Measurements from ENCODE around the gene TESK2. TPM values are rescaled to one million over a fixed set of nuclear protein-coding genes. Genes with fewer than 3 reads are reported as not detected.

The TESK2 gene
- polyA plus RNA-seq, 4 donors: 5.5 to 22.1 (median 12.6) TPM

Other genes starting within 250 kb of the TESK2 start
- 10 to 100 TPM in 1 of 4 donors, 1 to 10 TPM in 3; 1.1 to 10.7 (median 4.1) TPM for gene HPDL, start 164.3 kb downstream of the TESK2 start, polyA plus RNA-seq
- 10 to 100 TPM in 3 of 4 donors, 1 to 10 TPM in 1; 9.6 to 18.4 (median 13.8) TPM for gene TOE1, start 151.0 kb downstream of the TESK2 start, polyA plus RNA-seq
- gene MUTYH, start 150.7 kb downstream of the TESK2 start, polyA plus RNA-seq: 10 to 100 TPM; 17.1 to 37.6 (median 35.8) TPM
- 1 to 10 TPM in 3 of 4 donors, under 1 TPM in 1; 0.67 to 4.8 (median 1.8) TPM for gene CCDC163, start 8.9 kb upstream of the TESK2 start, polyA plus RNA-seq
- gene MMACHC, start 9.1 kb upstream of the TESK2 start, polyA plus RNA-seq: 1 to 10 TPM; 1.3 to 8.8 (median 4.5) TPM
- 1,000 to 10,000 TPM in 1 of 4 donors, 100 to 1,000 TPM in 3; 222 to 1,200 (median 780) TPM for gene PRDX1, start 30.7 kb upstream of the TESK2 start, polyA plus RNA-seq
- gene AKR1A1, start 59.7 kb upstream of the TESK2 start, polyA plus RNA-seq: 100 to 1,000 TPM; 241 to 636 (median 313) TPM
- gene NASP, start 92.9 kb upstream of the TESK2 start, polyA plus RNA-seq: 100 to 1,000 TPM in 2 of 4 donors, 10 to 100 TPM in 2; 46.3 to 149 (median 96.9) TPM
- 1 to 10 TPM in 3 of 4 donors, under 1 TPM in 1; 0.66 to 8.3 (median 3.3) TPM for gene CCDC17, start 132.9 kb upstream of the TESK2 start, polyA plus RNA-seq
- gene GPBP1L1, start 195.4 kb upstream of the TESK2 start, polyA plus RNA-seq: 100 to 1,000 TPM in 1 of 4 donors, 10 to 100 TPM in 3; 74.2 to 112 (median 95.5) TPM
- 10 to 100 TPM; 13.2 to 48.7 (median 19.5) TPM for gene TMEM69, start 197.0 kb upstream of the TESK2 start, polyA plus RNA-seq